Left lung (tissue), 10 donors: ENCODE data around the gene ABCG1. TPM values are rescaled to one million over a fixed set of nuclear protein-coding genes. Genes with fewer than 3 reads are reported as not detected.
A peak's percentile ranks its signal among the peaks of the same experiment; 100 is the strongest.

Experiments
- ATAC-seq: fragments of 200-7000 bp; cut with Tn5 transposase; one replicate; pipeline ENCODE4 v1.9.1; 2020; ENCODE audit warnings: moderate library complexity
- DNase-seq, 4 donors: peaks; one replicate each; pipeline ENCODE4 v3.0.0-alpha.2; 2013 to 2020
- H3K27ac ChIP-seq, 2 donors: fragments of 200-600 bp; sonication (generic) in 1 of 2; one replicate each; pipeline versions ENCODE4 v1.5.0 to v1.8.0; 2020 to 2021
- H3K27me3 ChIP-seq, 2 donors: fragments of 200-600 bp; sonication (generic) in 1 of 2; one replicate each; pipeline versions ENCODE4 v1.5.0 to v1.8.0; 2020 to 2021
- H3K36me3 ChIP-seq, 2 donors: fragments of 200-600 bp; sonication (generic) in 1 of 2; one replicate each; pipeline versions ENCODE4 v1.5.0 to v1.8.0; 2020 to 2021
- H3K4me1 ChIP-seq, 2 donors: fragments of 200-600 bp; one replicate each; pipeline ENCODE4 v1.8.0; 2021
- H3K4me3 ChIP-seq, 2 donors: fragments of 200-600 bp; sonication (generic) in 1 of 2; one replicate each; pipeline versions ENCODE4 v1.5.0 to v1.8.0; 2020 to 2021; ENCODE audit warnings: mild to moderate bottlenecking in 1 of 2
- H3K9me3 ChIP-seq, 2 donors: fragments of 200-600 bp; sonication (generic) in 1 of 2; one replicate each; pipeline versions ENCODE4 v1.5.0 to v1.8.0; 2020 to 2021
- intact Hi-C, 2 donors: fragments of 100-400 bp; cut with DNase I; formaldehyde crosslinking; loops; one replicate each; pipeline versions ENCODE4 v1.11.2 to v1.14.2; 2022
- polyA plus RNA-seq, 6 donors: library from polyadenylated mRNA; unstranded; fragments of 120-200 nt; gene quantifications; one replicate each; pipeline ENCODE4 v1.2.1, GENCODE V29; 2013; ENCODE audit not compliant: insufficient read length in 6 of 6
- total RNA-seq, 2 donors: library from RNA; stranded (reverse); fragmentation: NEBNext Ultra II Directional; extraction: Animal tissue kit (Norgen Biotek cat#: 25700); gene quantifications; one replicate each; pipeline ENCODE4 v1.2.1, GENCODE V29; 2021
- TF ChIP-seq, protein P1 (sequence below), 2 donors: fragments of 200-600 bp; sonication (generic) in 1 of 2; IDR thresholded peaks; one replicate each; pipeline versions ENCODE4 v1.5.0 to v1.8.0; 2021; ENCODE audit warnings: antibody characterized with exemption in 2 of 2
- donor health status: DM: no; HTN: yes; CAD: no.
- donor health status: DM: no; HTN: no; CAD: no.

ABCG1 gene
- total and polyA plus RNA-seq, 8 donors, result 6.8 to 53.8 (median 10.5) TPM

DNA sequence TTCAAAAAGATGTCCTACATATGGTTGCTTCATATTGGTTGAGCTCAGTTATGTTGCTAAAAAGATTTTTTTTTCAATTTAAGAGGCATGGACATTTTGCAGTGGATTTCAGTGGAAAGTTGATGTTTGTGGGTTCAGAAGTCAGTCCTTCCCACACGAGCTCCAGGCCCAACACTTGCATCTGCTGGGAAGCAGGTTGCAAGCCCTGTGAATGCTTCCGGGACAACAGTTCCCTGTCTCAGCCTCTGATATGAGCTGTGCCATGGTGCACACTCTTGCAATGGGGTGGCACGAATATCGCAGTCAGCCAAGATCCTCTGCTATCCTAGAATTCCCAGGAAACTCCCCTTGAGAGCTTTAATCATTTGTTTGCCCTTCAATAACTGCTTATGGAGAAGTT, 30.3 kb upstream of the ABCG1 start:
- no peaks in the 10 kb centered on the region for H3K36me3 ChIP-seq
- peak overlapping the region; percentile 71 to 93 for H3K27ac ChIP-seq
- ATAC-seq (no peak), DNase-seq (no peak)
- H3K27me3 ChIP-seq, result no peaks in the 10 kb centered on the region
- intact Hi-C loops, result no loop called here
- peaks cover 9 to 52% of the 10 kb centered on the region in 2 donors for H3K4me1 ChIP-seq
- no peak overlapping the region for H3K4me3 ChIP-seq
- no peaks in the 10 kb centered on the region for H3K9me3 ChIP-seq
- TF ChIP-seq, protein P1, sequence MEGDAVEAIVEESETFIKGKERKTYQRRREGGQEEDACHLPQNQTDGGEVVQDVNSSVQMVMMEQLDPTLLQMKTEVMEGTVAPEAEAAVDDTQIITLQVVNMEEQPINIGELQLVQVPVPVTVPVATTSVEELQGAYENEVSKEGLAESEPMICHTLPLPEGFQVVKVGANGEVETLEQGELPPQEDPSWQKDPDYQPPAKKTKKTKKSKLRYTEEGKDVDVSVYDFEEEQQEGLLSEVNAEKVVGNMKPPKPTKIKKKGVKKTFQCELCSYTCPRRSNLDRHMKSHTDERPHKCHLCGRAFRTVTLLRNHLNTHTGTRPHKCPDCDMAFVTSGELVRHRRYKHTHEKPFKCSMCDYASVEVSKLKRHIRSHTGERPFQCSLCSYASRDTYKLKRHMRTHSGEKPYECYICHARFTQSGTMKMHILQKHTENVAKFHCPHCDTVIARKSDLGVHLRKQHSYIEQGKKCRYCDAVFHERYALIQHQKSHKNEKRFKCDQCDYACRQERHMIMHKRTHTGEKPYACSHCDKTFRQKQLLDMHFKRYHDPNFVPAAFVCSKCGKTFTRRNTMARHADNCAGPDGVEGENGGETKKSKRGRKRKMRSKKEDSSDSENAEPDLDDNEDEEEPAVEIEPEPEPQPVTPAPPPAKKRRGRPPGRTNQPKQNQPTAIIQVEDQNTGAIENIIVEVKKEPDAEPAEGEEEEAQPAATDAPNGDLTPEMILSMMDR (IDR thresholded peaks at IDR 0.05), result no peak

DNA sequence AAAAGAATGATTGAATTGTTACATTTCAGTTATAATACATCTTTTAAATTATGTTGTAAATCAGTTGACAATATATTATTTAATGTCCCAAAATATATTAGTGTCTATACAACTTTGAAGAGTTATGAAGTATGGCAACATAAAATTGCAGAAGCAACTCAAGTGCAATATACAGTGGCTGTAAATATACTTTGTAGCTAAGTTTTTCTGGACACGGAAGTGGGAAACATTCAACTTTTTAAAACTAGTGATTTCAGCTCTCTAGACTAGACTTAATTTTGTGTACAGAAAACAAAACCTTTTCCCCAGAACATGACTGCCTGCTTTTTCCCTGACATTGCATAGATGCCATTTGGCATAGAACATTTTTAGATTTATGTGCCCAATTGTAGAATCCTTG, 29.5 kb upstream of the ABCG1 start:
- peak overlapping the region in 1 of 2 donors; percentile 2 for H3K27ac ChIP-seq
- TF ChIP-seq, protein P1 (IDR thresholded peaks at IDR 0.05), result no peak
- H3K9me3 ChIP-seq, result no peaks in the 10 kb centered on the region
- no peak for DNase-seq
- H3K27me3 ChIP-seq, result no peaks in the 10 kb centered on the region
- H3K36me3 ChIP-seq, result no peaks in the 10 kb centered on the region
- H3K4me1 ChIP-seq, result peaks cover 9 to 56% of the 10 kb centered on the region in 2 donors
- ATAC-seq, result no peak
- H3K4me3 ChIP-seq, result no peak overlapping the region
- intact Hi-C loops, result no loop called here

DNA sequence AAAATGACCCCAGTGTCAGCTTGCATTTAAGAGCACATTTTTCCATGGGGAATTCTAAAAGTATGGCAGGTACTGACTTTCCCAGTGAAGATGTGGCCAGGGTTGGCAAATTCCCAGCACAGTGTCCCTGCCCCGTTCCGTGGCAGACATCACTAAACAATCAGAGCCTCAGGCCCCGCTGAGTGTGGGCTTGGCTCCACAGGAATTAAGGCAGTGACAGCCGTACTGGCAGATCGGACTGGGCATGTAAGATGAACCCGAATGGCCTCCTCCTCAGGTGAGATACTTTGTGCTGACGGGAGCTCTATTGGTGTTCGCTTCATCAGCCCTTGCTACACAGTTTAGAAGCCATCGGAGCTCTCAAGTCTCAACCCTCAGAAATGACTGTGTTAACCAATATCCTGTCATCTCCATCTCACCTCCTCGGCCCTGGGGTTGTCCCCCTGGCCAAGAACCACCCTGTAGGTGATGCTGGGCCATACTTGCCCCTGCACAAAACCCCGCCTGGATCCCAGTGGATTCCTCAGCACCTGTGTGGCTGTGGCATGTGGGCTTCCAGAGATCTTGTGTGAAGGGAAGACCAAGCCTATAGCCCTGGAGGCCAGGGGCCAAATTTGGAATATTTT, 29.0 kb upstream of the ABCG1 start:
- peak overlapping the region in 1 of 2 donors; percentile 2 for H3K27ac ChIP-seq
- H3K36me3 ChIP-seq, result no peaks in the 10 kb centered on the region
- intact Hi-C loops, result no loop called here
- no peaks in the 10 kb centered on the region for H3K27me3 ChIP-seq
- H3K4me3 ChIP-seq, result no peak overlapping the region
- TF ChIP-seq, protein P1 (IDR thresholded peaks at IDR 0.05), result no peak
- H3K4me1 ChIP-seq, result peaks cover 9 to 62% of the 10 kb centered on the region in 2 donors
- ATAC-seq (no peak), DNase-seq (no peak)
- no peaks in the 10 kb centered on the region for H3K9me3 ChIP-seq

DNA sequence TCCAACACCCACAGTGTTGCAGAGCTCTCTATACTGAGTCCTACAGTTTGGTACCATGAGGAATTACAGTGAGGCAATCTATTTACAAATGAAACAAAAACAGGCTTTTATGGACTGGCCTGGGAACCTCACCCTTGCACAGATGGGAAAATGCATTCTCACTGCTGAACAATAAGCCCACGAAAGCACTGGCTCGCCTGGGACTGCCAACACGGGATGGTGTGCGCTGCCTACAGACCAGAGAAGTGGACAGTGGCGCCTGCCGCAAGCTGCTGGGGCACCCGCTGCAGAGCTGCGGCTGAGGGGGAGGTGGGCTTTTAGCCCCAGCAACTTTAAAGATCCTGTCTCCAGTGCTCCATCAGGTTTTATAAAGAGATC, 28.5 kb upstream of the ABCG1 start:
- DNase-seq (no peak), ATAC-seq (no peak)
- Histone ChIP-seq H3K27me3 (no peaks in the 10 kb centered on the region), H3K27ac (no peak overlapping the region), H3K4me1 (peaks cover 9 to 67% of the 10 kb centered on the region in 2 donors), H3K9me3 (no peaks in the 10 kb centered on the region), H3K36me3 (no peaks in the 10 kb centered on the region), H3K4me3 (no peak overlapping the region)
- intact Hi-C loops, result no loop called here
- TF ChIP-seq, protein P1 (IDR thresholded peaks at IDR 0.05), result no peak

DNA sequence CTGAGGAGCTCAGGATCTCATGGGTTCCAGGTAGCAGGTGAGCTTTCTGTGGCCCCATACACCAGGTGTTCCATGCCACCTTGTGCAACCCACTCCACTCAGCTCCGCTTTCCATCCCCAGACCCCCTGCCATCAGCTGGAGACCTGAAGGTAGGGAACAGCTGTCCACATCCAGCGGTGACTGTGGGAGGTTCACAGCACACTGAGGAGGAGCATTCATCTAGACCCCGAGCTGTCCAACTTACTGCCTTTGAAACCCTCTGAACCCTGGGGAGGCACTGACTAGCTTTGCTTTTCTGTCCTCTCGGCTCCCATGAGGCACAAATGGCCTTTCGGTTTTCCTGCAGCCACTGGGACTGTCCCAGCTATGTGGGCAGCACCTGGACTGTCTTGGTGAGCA, 27.9 kb upstream of the ABCG1 start:
- Histone ChIP-seq H3K27me3 (no peaks in the 10 kb centered on the region), H3K4me1 (peaks cover 9 to 71% of the 10 kb centered on the region in 2 donors), H3K27ac (no peak overlapping the region), H3K9me3 (no peaks in the 10 kb centered on the region), H3K36me3 (no peaks in the 10 kb centered on the region), H3K4me3 (no peak overlapping the region)
- intact Hi-C loops, result no loop called here
- TF ChIP-seq, protein P1 (IDR thresholded peaks at IDR 0.05), result no peak
- DNase-seq (no peak), ATAC-seq (no peak)
